Loucy (cell line): ENCODE data around the gene ARHGAP35.

Experiments used
- H2AFZ ChIP-seq: fragments of 200-600 bp; sonication (generic); 2 replicates; pipeline ENCODE4 v1.6.0; 2016; ENCODE audit warnings: antibody characterized with exemption, mild to moderate bottlenecking, low read length, moderate library complexity
- H3F3A ChIP-seq: fragments of 200-600 bp; 2 replicates; pipeline ENCODE4 v1.6.0; 2016; ENCODE audit warnings: antibody characterized with exemption, low read depth, mild to moderate bottlenecking
- H3K27me3 ChIP-seq: fragments of 200-600 bp; sonication (generic); 2 replicates; pipeline ENCODE4 v1.6.1; 2014; ENCODE audit warnings: low read length, mild to moderate bottlenecking; ENCODE audit not compliant: insufficient read depth, poor library complexity, severe bottlenecking
- H3K36me3 ChIP-seq: fragments of 200-600 bp; sonication (generic); 2 replicates; pipeline ENCODE4 v1.6.1; 2016; ENCODE audit warnings: low read length; ENCODE audit not compliant: insufficient read depth
- H3K4me1 ChIP-seq: fragments of 200-600 bp; sonication (generic); 2 replicates; pipeline ENCODE4 v1.5.1; 2014; ENCODE audit warnings: low read length, mild to moderate bottlenecking; ENCODE audit not compliant: insufficient read depth, poor library complexity, severe bottlenecking
- H3K4me2 ChIP-seq: fragments of 200-600 bp; sonication (generic); 2 replicates; pipeline ENCODE4 v1.6.0; 2014; ENCODE audit warnings: antibody characterized with exemption, low read length, low read depth, mild to moderate bottlenecking; ENCODE audit not compliant: poor library complexity, severe bottlenecking
- H3K4me3 ChIP-seq: fragments of 200-600 bp; sonication (generic); 2 replicates; pipeline ENCODE4 v1.5.1; 2014; ENCODE audit warnings: low read length, mild to moderate bottlenecking, mixed read lengths; ENCODE audit not compliant: poor library complexity, severe bottlenecking
- H3K79me2 ChIP-seq: fragments of 200-600 bp; sonication (generic); 2 replicates; pipeline ENCODE4 v1.6.1; 2014; ENCODE audit warnings: low read length; ENCODE audit not compliant: insufficient read depth
- H3K9ac ChIP-seq: fragments of 200-600 bp; sonication (generic); 2 replicates; pipeline ENCODE4 v1.6.0; 2014; ENCODE audit warnings: mild to moderate bottlenecking, low read depth, low read length, moderate library complexity; ENCODE audit not compliant: poor library complexity, severe bottlenecking
- H3K9me2 ChIP-seq: fragments of 200-600 bp; sonication (generic); replicated peaks from 2 replicates; pipeline ENCODE4 v1.6.1; 2016; ENCODE audit warnings: low read depth, low read length, mixed read lengths
- H3K9me3 ChIP-seq: fragments of 200-600 bp; sonication (generic); 2 replicates; pipeline ENCODE4 v1.6.1; 2014; ENCODE audit warnings: mild to moderate bottlenecking, antibody characterized with exemption, low read length, low read depth; ENCODE audit not compliant: insufficient read depth
- H4K20me1 ChIP-seq: fragments of 200-600 bp; sonication (generic); 2 replicates; pipeline ENCODE4 v1.6.0; 2014; ENCODE audit warnings: antibody characterized with exemption, low read length, mild to moderate bottlenecking; ENCODE audit not compliant: insufficient read depth, poor library complexity, severe bottlenecking
- EZH2phosphoT487 ChIP-seq: fragments of 200-600 bp; IDR thresholded peaks from 2 replicates; pipeline ENCODE4 v1.6.1; 2018; ENCODE audit warnings: antibody characterized with exemption, mild to moderate bottlenecking, moderate library complexity, borderline replicate concordance
- TF ChIP-seq, protein P1 (sequence below): fragments of 200-600 bp; sonication (generic); conservative IDR thresholded peaks from 2 replicates; pipeline ENCODE4 v1.5.1; 2014; ENCODE audit warnings: mild to moderate bottlenecking, antibody characterized with exemption, low read length

Gene ARHGAP35

DNA sequence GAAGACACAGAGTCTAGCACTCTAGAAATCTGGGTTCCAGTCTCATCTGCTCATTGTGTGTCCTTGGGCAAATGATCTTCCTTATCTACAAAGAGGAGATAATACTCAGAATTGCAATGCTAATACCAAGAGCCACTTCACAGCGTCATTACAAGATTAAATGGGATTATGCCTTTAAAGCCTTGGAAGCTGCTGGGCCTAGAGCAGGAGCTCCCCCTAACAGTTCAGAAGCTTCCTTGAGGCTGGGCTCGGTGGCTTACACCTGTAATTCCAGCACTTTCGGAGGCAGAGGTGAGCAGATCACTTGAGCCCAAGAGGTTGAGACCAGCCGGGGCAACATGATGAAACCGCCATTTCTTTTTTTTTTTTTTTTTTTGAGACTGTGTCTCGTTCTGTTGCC is 37.7 kb upstream of the ARHGAP35 start:
- Histone ChIP-seq H3K9ac (no peak overlapping the region), H4K20me1 (no peaks in the 10 kb centered on the region), H3K9me2 (no peaks in the 10 kb centered on the region), H3K4me1 (peaks cover 24% of the 10 kb centered on the region), H2AFZ (no peak overlapping the region), H3F3A (no peaks in the 10 kb centered on the region), H3K4me3 (no peak overlapping the region), H3K36me3 (no peaks in the 10 kb centered on the region), H3K9me3 (no peaks in the 10 kb centered on the region), H3K27me3 (no peaks in the 10 kb centered on the region), H3K79me2 (no peaks in the 10 kb centered on the region), H3K4me2 (no peak overlapping the region)
- TF ChIP-seq, protein P1, sequence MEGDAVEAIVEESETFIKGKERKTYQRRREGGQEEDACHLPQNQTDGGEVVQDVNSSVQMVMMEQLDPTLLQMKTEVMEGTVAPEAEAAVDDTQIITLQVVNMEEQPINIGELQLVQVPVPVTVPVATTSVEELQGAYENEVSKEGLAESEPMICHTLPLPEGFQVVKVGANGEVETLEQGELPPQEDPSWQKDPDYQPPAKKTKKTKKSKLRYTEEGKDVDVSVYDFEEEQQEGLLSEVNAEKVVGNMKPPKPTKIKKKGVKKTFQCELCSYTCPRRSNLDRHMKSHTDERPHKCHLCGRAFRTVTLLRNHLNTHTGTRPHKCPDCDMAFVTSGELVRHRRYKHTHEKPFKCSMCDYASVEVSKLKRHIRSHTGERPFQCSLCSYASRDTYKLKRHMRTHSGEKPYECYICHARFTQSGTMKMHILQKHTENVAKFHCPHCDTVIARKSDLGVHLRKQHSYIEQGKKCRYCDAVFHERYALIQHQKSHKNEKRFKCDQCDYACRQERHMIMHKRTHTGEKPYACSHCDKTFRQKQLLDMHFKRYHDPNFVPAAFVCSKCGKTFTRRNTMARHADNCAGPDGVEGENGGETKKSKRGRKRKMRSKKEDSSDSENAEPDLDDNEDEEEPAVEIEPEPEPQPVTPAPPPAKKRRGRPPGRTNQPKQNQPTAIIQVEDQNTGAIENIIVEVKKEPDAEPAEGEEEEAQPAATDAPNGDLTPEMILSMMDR: no peak
- no peak for TF ChIP-seq EZH2phosphoT487

DNA sequence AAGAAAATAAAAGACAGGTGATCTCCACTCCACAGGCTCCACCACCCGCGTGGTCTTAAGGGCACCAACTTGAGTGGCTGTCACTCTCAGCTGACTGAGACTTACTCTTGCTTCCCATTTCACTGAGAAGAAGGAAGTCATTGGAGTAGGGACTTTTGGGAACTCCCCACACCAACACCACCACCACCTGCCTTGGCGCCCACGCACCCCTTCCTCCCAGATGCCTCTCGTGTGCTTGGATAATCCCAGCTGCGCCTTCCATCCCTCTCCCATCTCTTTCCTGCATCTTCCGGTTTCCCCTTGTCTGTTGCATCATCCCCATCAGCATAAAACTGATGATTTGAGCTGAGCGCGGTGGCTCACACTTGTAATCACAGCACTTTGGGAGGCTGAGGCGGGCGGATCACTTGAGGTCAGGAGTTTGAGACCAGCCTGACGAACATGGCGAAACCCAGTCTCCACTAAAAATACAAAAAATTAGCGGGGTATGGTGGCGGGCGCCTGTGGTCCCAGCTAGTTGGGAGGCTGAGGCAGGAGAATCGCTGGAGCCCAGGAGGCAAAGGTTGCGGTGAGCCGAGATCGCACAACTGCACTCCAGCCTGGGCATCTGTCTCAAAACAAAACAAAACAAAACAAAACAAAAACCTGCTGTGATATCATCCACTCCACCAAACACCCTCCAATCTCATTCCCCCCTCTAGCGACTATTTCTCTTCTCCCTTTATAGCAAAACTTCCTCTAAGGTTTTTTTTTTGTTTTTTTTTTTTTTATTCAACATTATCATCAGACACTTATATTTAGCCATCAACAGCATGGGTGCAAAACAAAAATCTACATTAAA is 35.7 kb upstream of the ARHGAP35 start:
- no peaks in the 10 kb centered on the region for H4K20me1 ChIP-seq
- no peaks in the 10 kb centered on the region for H3K9me3 ChIP-seq
- H3K9me2 ChIP-seq: no peaks in the 10 kb centered on the region
- no peak overlapping the region for H2AFZ ChIP-seq
- no peaks in the 10 kb centered on the region for H3K36me3 ChIP-seq
- no peaks in the 10 kb centered on the region for H3K79me2 ChIP-seq
- no peak overlapping the region for H3K4me3 ChIP-seq
- TF ChIP-seq, protein P1: no peak
- TF ChIP-seq EZH2phosphoT487: no peak
- no peak overlapping the region for H3K4me2 ChIP-seq
- H3K27me3 ChIP-seq: no peaks in the 10 kb centered on the region
- H3K4me1 ChIP-seq: peaks cover 19% of the 10 kb centered on the region
- H3F3A ChIP-seq: no peaks in the 10 kb centered on the region
- H3K9ac ChIP-seq: no peak overlapping the region

DNA sequence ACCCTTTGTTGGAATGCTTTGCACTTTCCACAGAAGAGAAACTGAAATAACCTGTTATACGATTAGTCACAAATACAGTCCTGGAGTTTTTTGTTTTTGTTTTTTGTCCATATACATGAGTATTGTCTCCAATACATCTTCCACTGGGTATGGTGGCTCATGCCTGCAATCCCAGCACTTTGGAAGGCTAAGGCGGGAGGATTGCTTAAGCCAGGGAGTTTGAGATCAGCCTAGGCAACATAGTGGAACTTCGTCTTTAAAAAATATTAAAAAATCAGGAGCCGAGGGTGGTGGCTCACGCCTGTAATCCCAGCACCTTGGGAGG is 35.1 kb upstream of the ARHGAP35 start:
- Histone ChIP-seq H3K9me2 (no peaks in the 10 kb centered on the region), H3K4me1 (peaks cover 16% of the 10 kb centered on the region), H3K4me2 (no peak overlapping the region), H3K9me3 (no peaks in the 10 kb centered on the region), H3K79me2 (no peaks in the 10 kb centered on the region), H4K20me1 (no peaks in the 10 kb centered on the region), H2AFZ (no peak overlapping the region), H3K27me3 (no peaks in the 10 kb centered on the region), H3F3A (no peaks in the 10 kb centered on the region), H3K36me3 (no peaks in the 10 kb centered on the region), H3K4me3 (no peak overlapping the region), H3K9ac (no peak overlapping the region)
- TF ChIP-seq, protein P1: no peak
